NB4 (cell line): ENCODE results near the gene TSPAN5.

Experiments used
- POLR2A ChIP-seq: IDR thresholded peaks from 2 replicates; pipeline ENCODE4 v1.6.1; 2011; ENCODE audit warnings: mild to moderate bottlenecking; ENCODE audit not compliant: insufficient read length; ENCODE audit errors: extremely low read depth
- TF ChIP-seq, protein P1 (sequence below): IDR thresholded peaks from one replicate; pipeline ENCODE4 v1.5.1; 2012; ENCODE audit warnings: low read depth, low read length

DNA sequence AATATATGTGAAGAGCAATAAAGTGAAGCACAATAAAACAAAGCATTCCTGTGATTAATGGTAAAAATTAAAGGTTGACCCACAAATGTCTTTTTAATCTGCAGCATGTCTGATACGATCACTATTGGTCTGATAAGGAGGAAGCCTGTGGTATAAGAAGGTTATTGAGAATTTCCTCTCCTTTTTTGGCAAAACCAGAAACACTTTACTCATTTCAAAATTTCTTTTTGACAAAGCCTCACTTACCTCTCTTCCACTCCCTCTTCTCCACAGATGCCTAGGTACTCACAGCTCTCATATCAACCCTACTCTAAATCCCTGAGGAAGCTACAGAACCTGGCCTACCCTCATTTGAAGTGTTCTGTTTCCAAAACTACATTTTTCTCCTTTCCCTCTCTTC, 56.1 kb downstream of the TSPAN5 start:
- no peak for TF ChIP-seq POLR2A
- TF ChIP-seq, protein P1, sequence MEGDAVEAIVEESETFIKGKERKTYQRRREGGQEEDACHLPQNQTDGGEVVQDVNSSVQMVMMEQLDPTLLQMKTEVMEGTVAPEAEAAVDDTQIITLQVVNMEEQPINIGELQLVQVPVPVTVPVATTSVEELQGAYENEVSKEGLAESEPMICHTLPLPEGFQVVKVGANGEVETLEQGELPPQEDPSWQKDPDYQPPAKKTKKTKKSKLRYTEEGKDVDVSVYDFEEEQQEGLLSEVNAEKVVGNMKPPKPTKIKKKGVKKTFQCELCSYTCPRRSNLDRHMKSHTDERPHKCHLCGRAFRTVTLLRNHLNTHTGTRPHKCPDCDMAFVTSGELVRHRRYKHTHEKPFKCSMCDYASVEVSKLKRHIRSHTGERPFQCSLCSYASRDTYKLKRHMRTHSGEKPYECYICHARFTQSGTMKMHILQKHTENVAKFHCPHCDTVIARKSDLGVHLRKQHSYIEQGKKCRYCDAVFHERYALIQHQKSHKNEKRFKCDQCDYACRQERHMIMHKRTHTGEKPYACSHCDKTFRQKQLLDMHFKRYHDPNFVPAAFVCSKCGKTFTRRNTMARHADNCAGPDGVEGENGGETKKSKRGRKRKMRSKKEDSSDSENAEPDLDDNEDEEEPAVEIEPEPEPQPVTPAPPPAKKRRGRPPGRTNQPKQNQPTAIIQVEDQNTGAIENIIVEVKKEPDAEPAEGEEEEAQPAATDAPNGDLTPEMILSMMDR = no peak
